ENCODE data around the gene AGL. TPM values are rescaled to one million over a fixed set of nuclear protein-coding genes. Genes with fewer than 3 reads are reported as not detected.

The AGL gene
- total and polyA plus RNA-seq, 10 of the 15 experiments (the other 5 are each of a cell fraction or from before 2014, with no cell fraction given) = 5.6 to 21.6 (median 13.7) TPM

DNA sequence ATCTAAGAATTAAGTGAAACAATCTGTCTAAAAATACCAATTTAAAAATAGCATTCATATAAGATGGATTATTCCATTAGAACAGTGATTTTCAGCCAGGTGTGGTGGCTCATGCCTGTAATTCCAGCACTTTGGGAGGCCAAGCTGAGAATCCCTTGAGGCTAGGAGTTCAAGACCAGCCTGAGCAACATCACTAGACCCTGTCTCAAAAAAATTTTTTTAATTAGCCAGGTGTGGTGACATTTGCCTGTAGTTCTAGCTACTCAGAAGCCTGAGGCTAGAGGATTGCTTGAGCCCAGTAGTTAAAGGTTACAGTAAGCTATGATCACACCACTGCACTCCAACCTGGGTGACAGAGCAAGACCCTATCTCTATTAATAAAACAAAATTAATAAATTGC lies 84.6 kb downstream of the AGL start:
- Histone ChIP-seq H2AFZ (ENCODE audit: control insufficient read depth, low read depth, low read length) (no peak overlapping the region), H3K9me3 (replicated peaks; ENCODE audit: control insufficient read depth, insufficient read depth, low read length) (no peaks in the 10 kb centered on the region; the same call in 2 of the 3 replicates), H3K27me3 (replicated peaks in 1 of 2; ENCODE audit: control insufficient read depth in 2 of 2, insufficient read depth in 2 of 2, low read length in 1 of 2) (no peaks in the 10 kb centered on the region), H3K4me1 (ENCODE audit: control insufficient read depth, insufficient read depth, low read length) (no peaks in the 10 kb centered on the region), H3K79me2 (ENCODE audit: control insufficient read depth, insufficient read depth, low read length) (no peaks in the 10 kb centered on the region), H3K4me3 (no peak overlapping the region), H3K27ac (ENCODE audit: control insufficient read depth, insufficient read depth) (no peak overlapping the region), H3K4me2 (ENCODE audit: control insufficient read depth, insufficient read depth) (no peak overlapping the region), H3K36me3 (ENCODE audit: control insufficient read depth in 2 of 2, insufficient read depth in 2 of 2, low read length in 1 of 2) (no peaks in the 10 kb centered on the region), H4K20me1 (ENCODE audit: control insufficient read depth, insufficient read depth) (no peaks in the 10 kb centered on the region), H3K9ac (ENCODE audit: control insufficient read depth, insufficient read depth, low read length) (no peak overlapping the region)
- TF ChIP-seq, protein P1, sequence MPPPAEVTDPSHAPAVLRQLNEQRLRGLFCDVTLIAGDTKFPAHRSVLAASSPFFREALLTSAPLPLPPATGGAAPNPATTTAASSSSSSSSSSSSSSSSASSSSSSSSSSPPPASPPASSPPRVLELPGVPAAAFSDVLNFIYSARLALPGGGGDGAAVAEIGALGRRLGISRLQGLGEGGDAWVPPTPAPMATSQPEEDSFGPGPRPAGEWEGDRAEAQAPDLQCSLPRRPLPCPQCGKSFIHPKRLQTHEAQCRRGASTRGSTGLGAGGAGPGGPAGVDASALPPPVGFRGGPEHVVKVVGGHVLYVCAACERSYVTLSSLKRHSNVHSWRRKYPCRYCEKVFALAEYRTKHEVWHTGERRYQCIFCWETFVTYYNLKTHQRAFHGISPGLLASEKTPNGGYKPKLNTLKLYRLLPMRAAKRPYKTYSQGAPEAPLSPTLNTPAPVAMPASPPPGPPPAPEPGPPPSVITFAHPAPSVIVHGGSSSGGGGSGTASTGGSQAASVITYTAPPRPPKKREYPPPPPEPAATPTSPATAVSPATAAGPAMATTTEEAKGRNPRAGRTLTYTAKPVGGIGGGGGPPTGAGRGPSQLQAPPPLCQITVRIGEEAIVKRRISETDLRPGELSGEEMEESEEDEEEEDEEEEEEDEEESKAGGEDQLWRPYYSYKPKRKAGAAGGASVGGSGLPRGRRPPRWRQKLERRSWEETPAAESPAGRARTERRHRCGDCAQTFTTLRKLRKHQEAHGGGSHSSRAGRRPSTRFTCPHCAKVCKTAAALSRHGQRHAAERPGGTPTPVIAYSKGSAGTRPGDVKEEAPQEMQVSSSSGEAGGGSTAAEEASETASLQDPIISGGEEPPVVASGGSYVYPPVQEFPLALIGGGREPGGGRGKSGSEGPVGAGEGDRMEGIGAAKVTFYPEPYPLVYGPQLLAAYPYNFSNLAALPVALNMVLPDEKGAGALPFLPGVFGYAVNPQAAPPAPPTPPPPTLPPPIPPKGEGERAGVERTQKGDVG (CRISPR knock-in tag; IDR thresholded peaks at IDR 0.05) = no peak
- TF ChIP-seq SMAD5 (IDR thresholded peaks at IDR 0.05; ENCODE audit: low read depth) = no peak
- TF ChIP-seq, protein P2, sequence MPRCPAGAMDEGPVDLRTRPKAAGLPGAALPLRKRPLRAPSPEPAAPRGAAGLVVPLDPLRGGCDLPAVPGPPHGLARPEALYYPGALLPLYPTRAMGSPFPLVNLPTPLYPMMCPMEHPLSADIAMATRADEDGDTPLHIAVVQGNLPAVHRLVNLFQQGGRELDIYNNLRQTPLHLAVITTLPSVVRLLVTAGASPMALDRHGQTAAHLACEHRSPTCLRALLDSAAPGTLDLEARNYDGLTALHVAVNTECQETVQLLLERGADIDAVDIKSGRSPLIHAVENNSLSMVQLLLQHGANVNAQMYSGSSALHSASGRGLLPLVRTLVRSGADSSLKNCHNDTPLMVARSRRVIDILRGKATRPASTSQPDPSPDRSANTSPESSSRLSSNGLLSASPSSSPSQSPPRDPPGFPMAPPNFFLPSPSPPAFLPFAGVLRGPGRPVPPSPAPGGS (IDR thresholded peaks at IDR 0.05; ENCODE audit: borderline replicate concordance, insufficient read depth, low read depth, low read length, poor library complexity, severe bottlenecking) = no peak
- TF ChIP-seq DPF2 (IDR thresholded peaks at IDR 0.05) = no peak
- TF ChIP-seq FOXM1 (IDR thresholded peaks at IDR 0.05; ENCODE audit: low read depth, low read length) = no peak
- no peak for TF ChIP-seq MXI1 (IDR thresholded peaks at IDR 0.05; ENCODE audit: low read depth, low read length)
- no peak for TF ChIP-seq MYB (IDR thresholded peaks at IDR 0.05; ENCODE audit: borderline replicate concordance, low read depth, low read length)
- no peak for FAIRE-seq
- no TSS peak for BruUV-seq (replicated peaks)
- intact Hi-C loops (cut with micrococcal nuclease; ENCODE audit: unreplicated experiment) = no loop called here
- no peak for DNase-seq (ENCODE audit: low read depth, low spot score)
- ChIA-PET SMC1A (ENCODE audit: uncharacterized antibody, unreplicated experiment) (no interaction called here), POLR2A (no interaction called here), CTCF (no interaction called here), RAD21 (ENCODE audit: unreplicated experiment) (no interaction called here)
- ATAC-seq = no peak
- in situ Hi-C loops (cut with MboI) = no loop called here

All from GM12878 (cell line).